RKO (cell line): Measurements from ENCODE around the gene SIPA1L2.

Experiments used
- DNase-seq: peaks from one replicate; pipeline ENCODE4 v3.0.0-alpha.2; 2016; ENCODE audit warnings: low spot score

SIPA1L2 gene

DNA sequence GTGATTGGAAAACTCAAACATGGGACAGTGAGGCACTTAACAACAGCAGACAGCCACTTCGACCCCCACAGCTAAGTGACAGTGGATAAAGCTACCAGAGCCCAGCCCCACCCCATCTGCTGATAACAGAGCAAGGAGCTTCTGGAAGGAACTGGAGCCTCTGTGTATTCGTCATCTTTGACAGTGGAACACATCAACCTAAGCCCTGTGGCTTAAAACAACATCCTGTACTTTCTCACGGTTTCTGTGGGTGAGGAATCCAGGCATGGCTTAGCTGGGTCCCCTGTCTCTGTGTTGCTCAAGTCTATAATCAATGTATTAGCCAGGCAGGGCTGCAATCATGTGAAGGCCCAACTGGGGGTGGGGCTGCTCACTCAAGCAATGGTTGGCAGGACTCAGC is 18.4 kb upstream of the SIPA1L2 start:
- DNase-seq: no peak

DNA sequence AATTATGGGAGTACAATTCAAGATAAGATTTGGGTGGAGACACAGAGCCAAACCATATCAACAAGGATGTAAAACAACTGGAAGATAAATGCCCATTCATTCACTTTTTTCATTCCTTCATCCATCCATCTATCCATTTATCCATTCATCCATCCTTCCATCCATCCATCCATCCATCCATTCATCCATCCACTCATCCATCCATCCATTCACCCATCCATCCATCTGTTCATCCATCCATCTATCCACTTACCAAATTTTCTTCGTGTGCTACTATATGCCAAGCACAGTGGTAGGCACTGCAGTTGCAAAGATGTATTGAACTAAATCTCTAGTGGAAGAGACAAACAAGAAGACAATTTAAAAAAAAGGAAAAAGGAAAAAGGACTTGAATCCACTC is 14.3 kb upstream of the SIPA1L2 start:
- no peak for DNase-seq

DNA sequence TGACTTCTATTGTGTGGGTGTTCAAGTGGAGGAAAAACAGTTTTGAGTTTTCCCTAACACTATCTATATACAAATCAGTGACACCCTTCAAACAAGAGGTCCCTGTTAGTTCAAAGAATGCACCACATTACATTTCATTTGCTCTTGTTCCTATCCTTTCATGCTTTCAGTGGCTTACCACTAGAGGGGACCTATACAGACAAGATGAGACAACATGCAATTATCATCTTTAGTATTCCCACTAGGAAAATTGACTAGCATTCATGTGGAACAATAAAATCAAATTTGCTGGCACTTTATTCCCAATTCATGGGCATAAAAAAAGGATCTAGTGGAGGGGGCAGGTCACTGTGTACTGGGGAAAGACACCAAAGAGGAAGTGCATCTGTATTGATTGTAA is 13.3 kb upstream of the SIPA1L2 start:
- DNase-seq: no peak

DNA sequence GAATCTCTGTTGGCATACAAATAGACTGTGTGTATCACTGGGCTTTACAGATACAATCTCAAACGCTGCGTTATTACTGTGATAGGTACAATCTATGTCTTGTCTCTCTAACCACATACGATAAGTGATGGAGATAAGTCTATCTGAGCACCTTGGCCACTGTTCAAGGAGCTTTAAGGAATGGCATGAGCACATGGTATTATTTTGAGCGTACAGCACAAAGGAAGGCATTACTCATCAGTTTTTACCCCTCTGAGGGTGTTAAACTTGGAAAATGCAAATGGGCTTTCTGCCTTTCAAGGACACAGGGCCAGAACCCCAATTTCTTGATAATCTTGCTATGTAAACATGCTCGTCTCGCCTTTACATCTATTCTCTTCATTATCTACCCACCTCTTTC is 11.6 kb upstream of the SIPA1L2 start:
- DNase-seq: no peak

DNA sequence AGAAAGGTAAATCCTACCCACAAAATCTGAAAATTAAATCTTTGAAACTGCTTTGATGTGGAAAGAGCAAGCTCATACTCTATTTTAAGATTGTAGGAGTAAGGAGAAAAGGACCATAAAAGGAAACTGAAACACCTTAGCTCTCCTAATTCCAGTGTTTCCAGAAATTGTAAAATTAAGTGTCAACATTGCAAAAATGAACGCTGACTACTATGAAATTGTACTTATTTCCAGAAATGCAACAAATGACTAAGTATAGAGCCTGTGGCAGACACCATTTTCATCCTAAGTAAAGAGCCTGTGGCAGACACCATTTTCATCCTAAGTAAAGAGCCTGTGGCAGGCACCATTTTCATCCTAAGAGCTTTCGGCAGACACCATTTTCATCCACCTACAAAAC is 6.9 kb upstream of the SIPA1L2 start:
- no peak for DNase-seq

DNA sequence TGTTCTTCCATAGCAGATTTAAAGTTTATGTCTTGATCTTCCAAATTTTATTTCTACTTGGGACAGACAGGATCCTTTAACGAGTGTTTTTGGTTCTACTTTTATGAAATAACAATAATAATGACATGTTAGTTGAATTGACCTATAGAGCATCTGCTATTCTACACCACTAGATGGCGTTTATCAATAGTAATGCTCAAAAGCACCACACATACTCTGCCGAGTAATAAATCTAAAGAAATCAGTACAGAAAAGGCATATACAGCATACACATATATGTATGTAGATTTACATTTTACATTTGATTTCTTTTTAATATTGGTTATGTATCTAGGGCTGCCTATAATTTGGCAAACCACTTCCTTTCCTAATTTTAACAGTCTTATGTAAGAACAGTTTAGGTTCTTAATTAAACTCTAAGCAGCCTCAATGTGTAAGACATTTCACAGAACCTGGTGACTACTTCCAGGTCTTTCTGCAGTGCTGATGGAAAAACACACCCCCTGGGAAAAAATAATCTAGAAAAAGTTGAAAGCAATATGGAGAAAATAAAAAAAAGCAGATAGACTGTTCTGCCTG is 5.9 kb upstream of the SIPA1L2 start:
- DNase-seq: peak; percentile 81

DNA sequence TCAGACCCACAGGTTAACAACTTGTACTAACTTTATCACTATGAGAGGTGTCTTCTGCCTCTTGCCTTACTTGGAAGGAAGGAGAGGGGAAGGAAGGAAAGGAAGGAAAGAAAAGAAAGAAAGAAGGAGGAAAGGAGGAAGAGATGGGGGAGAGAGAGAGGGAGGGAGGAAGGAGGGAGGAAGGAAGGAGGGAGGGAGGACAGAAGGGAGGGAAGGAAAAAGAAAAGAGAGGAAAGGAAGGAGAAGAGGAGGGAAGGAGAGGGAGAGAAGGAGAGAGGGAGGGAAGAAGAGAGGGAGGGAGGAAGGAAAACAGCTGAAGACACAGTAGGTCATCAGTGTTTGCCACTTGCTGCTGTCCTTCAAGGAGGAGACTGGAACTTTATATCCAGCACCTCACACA is 5.3 kb upstream of the SIPA1L2 start:
- DNase-seq: no peak

DNA sequence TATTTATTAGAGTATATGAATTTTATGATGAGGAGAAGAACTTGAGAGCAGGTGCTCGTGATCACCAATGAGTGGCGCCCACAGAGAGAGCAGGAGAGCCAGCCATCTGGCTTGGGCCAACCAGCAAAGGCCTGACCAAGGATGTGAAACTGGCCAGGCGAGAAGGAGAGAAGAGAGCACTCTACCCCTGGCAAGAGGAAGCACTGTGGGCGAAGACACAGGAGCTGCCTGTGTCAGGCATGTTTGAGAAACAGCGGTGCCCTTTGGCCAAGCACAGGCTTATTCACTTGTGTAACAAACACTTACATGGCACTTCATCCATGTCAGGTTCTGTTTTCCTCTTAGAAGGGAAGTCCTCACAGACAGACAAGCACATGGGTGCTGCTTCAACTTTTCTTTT is 4.2 kb upstream of the SIPA1L2 start:
- no peak for DNase-seq

DNA sequence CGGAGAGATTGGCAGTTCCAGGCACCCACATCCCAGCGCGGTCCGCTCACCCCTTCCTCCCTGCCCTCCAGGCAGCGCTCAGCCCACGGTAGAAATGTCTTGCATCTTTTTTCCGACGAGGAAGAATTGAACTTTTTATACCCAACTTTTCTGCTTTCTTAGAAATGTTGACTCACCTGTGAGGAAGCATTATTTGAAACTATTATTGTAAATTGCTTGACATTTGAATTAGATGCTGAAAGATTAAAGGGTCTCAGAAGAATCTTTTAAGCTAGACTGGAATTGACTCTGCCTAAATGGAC is 912 bp upstream of the SIPA1L2 start:
- DNase-seq: no peak

DNA sequence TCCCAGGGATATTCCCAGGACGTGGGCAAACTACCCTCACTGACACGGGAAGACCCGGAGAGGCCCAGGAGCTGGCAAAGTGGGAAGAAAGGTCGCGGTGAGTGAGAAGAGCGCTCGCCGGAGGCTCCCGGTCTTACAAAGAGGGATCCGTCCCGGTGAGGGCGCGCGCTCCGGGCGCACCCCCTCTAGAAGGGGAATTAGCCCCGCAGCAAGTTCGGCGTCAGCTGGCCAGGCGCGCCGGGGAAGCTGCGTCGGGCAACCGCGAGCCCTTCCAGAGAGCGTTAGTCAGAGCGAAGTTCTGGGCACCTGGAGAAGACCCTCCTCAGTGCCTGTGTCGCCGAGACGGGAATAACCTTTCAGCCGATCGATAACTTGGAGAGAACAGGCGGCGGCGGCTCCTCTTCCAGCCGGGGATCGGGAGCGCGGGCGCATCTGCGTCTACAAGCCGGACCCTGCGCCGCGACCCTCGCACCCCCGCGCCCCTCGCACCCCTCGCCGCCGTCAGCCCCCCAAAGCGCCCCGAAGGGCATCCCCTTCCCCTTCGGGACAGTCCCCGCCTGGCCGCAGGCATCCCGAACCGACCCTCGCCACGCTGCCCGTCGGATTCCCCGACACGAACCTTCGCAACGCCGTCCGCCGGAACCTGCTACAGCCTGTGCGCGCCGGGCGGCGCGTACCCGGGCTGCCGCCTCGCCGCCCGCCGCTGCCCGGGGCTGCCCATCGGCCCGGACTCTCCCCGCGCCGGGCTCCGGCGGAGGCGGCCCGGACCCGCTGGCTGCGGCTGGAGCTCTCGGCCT is 485 bp downstream of the SIPA1L2 start:
- no peak for DNase-seq

DNA sequence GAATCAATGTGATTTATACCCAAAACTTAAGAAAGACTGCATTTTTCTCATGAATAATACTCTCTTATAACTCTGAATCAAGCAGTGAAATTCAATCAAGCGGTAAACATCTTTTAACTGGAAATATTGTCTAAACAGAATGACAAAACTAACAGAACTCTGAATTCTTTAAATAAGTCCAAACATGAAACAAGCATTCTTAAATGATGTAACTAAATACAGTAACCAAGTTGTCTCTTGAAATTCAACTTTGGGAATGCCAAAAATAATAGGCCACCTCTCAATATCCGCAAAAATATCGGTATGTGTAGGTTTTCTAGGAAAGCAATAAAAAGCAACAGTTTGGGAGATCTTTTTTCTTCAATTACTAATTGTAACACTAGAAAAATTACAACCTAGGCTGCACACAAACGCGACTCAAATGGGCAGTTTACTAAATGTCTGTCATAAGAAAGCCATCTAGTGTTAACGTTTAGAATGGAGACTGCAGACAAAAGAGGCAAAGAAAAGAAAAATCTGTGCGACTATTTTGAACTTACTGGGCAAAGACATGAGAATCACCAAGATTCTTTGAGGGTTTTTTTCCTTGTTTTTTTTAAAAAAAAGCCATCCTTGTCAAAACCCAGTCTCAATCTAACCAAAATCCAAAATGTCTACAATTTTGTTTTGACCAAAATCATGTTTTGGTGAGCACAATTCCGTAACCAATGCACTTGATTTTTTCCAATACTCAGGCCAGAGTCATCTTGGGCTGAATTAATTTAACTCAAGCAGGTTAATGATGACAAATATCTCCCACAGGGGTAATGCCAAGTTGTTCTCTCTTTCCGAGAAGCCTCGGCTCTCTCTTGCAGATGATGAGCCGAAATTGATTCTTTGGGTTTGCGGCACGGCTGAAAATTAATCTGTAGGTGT is 1.3 kb downstream of the SIPA1L2 start:
- DNase-seq: peak; percentile 32

DNA sequence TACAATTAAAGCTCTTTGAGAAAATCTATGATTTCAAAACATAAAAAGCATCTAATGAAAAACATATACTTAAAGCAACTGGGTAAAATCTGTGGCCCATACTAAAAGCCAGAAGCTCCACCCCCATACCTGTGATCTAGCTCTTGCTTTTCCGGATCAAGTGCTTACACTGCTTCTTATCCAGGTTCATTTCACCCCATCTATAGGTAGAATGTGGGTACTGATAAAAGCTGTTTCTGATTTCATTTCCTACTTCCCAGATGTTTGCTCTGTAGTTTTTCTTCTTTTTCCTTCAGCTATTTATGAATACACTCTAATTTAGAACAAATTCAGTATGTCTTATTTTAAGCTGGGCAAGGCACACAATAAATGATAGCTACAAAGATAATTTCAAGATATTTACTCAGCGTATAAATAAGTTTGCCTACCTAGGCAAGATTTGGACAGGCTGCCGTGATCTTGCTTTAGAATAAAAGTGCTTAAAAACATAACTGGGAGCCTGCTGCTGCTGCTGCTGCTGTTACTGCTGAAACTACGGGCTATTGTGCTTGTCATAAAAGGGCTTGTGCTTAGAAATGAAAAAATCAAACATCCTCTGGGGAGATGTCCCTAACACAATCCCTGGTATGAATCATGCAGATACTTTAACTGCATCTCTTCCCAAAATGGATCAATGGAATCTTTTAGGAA is 2.1 kb downstream of the SIPA1L2 start:
- peak; percentile 19 for DNase-seq

DNA sequence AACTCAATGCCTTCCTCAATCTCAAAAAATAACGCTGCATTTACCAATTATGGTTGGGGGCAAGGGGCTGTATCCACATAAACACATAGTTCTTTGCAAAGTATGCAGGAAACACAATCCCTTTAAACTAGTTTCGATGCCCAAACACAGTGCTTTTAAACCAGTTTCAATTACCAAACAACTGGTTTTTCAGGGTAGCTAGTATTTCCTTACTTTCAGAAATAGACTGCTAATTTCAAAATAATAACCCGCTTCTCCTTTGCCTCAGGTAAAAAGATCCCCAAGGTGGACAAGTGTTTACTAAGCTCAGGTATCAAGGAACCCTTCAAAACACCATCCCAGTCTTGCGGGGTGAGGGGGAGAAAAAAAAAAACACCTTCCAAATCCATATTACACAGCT is 2.8 kb downstream of the SIPA1L2 start:
- DNase-seq: no peak

DNA sequence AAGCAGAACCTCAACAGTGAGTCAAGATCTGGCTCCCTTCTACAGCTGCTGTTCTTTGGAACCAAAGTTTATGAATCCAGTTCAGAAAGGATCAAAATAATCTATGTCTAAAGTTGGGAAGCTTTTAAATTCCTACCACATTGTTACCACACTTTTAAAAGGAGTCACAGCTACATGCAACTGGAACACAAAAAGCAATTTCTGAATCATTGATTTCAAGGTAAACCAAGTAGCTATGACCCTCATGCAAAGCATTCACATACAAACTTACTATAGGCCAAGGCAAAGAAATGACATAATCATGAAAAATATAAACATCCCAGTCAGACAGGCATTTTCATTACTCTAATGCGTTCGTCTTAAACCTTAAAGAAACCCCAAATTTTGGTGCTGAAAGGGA is 3.5 kb downstream of the SIPA1L2 start:
- DNase-seq: no peak

DNA sequence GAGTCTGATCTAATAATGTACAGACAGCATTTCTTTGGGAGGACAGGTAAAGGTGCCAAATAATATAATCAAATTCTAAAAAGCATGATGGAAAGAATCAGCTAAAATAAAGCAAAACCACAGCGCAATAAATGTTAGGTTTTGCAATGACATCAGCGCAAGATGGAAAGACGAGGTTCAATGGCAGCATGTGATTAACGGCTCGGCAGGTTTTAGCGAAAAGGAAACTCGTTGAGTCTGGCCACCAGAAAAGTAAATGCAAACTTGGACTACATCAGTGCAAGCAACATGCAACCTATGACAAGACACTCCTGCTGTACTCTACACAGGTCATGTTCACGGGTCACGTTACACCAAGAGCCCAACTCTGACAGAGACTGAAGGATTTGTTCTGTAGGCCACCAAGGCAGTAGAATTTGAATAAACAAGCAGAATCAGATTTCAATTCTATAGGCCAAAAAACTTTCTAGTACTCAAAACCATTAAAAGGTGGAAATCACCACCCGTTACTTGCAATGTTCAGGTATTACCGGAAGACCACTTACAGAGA is 4.5 kb downstream of the SIPA1L2 start:
- DNase-seq: no peak

DNA sequence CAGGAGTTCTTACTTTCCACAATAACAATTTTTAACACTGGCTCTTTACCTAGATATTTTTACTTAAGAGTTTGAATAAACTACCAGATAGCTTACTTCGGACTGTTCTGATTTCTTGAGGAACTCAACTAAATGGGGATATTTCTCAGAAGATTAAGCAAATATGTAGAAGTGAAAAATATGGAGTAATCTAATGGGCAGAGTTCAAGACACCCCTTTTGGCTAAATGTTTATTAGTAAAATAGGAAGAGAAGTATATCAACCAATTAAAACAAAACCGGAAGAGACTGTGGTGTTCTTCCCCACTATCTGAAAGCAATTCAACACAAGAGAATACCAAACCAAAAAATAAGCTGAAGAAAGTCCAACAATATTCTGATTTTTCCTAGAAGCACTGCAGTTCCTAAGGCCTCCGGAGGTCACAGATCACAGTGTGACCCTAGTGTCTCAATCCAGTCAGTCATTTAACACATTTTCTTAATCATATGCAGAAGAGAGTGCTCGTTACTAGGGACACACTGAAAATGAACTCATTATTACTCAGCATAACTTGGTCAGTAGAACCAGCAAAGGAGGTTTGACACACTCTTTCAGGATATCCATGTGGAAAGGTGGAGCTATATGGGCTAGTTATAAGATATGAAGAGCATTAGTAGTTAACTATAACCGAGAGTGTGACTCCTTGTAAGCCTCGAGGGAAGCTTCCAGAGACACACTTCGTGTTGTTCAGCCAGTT is 5.2 kb downstream of the SIPA1L2 start:
- peak; percentile 57 for DNase-seq

DNA sequence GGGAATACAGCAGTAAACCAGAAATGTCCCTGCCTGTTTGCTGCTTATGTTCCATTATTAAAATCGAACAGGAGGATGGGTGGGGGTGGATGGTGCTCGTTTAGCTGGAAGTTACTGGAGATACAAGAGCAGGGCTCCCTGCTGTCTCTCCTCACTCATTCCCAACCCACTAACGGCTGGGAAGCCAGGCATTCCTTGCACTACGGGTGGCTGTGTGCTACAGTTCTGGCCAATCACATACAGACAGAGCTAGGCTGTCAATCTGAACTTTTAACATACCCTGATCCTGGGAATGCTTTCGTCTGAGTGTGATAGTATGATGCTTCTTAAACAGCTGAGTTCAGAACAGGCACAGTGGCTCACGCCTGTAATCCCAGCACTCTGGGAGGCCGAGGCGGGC is 7.0 kb downstream of the SIPA1L2 start:
- DNase-seq: no peak

DNA sequence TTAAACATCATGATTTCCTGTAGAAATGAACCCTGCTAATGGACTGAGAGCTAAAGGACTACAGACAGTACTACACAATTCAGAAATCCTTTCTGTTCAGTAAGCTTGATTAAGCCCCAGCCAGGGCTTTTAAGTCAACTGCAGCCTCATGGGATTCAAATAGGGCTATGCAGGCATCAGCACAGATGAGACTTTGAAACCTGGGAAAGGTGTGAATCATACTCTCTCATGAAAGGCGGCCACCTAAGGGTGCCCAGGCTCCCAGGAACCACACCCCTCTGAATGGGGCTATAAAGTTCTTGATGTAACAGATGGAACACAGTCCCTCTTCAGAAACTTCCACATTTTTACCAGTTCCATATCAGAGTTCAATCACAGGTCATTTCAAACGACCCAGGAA is 7.6 kb downstream of the SIPA1L2 start:
- no peak for DNase-seq

DNA sequence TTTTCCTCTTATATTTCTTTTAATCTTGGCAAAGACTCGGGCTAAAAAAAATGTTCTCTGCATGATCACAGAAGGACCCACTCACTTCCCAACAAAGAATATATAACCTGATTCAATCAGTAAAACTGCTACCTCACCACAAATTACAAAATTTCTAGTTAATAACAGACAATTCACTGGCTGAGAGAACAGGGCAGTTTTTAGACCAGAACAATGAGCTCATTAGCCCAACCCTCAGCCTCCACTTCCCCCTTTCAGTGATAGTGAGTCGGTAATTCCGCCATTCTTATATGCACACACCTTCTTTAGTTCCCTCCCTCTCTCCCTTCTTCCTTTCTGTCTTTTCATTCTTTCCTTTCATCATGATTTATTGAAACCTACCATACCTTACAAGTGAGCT is 8.9 kb downstream of the SIPA1L2 start:
- DNase-seq: no peak

DNA sequence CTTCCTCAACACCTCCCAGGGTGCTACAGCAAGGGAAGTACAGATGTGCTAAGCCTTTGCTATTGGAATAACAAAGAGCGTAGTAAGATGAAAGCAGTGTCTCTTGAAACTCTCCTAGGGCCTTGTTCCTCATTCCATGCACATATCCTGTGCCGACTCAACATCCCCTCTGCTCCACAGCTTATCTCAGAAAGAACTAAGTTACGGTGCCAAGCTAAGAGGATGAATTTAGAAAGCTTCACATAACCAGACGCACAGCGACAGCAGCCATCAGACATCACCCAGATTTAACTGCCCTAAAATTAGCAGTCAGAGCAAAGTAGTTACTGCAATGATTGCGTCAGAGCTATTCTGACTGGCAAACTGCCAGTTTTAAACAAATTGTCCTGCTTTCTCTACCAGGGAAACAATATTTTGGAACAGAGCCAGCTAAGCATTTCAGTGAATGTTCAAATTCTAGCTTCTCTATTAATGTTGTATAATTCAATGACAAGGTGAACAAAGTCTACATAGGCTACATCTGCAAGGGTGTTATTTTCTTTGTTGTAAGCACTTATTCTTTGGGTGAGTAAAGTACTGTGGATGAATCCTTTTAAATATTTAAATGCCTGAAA is 9.5 kb downstream of the SIPA1L2 start:
- no peak for DNase-seq

DNA sequence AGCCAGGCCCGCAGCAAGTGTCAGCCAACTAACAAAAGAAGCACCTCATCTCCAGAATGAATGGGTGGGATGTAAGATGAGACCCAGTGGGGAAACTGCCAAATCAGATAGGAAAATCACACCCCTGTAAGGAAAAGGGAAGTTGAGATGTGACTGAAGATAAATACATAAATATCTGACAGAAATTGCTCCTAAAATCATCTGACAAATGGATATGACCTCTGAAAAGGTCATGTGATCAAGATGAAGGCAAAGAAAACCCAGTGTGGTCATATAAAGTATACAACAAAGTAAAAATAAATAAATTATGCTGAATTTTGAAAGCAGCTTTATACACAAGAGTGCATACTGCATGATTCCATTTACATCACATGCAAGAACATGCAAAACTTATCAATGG is 12.7 kb downstream of the SIPA1L2 start:
- DNase-seq: no peak
